ENCODE measurements around the gene SALL2.
A peak's percentile ranks its signal among the peaks of the same experiment; 100 is the strongest.

SALL2 gene

DNA sequence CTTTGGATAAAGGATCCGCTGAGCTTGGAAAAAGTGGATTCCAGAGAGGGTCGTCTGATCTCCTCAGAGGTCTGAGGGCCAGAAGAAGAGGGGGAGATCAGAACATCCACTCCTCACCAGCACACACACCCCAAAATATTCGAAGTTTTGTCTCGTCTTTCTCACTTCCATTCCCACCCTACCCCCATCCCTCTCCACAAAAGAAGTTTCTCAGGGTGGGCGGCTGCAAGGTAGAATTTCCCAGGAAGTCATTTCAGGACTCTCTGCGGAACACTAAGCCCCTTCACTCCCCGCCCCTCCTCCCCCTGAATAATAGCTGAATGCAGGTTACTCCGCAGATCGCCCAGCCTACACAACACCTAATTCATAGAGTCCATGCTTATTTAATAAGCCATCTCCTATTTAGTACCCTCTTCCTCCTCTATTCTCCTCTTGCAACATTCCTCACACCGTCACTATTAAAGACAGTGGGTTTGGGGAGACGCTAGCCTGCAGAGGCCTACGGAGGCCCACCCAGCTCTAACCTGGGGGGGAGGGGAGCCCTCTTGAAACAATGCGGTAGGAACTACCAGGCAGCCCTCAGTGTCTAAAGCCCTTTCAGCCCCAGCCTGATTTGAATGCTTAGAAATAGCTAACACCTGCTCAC is 649 bp upstream of the SALL2 start:
- no peak for DNase-seq

DNA sequence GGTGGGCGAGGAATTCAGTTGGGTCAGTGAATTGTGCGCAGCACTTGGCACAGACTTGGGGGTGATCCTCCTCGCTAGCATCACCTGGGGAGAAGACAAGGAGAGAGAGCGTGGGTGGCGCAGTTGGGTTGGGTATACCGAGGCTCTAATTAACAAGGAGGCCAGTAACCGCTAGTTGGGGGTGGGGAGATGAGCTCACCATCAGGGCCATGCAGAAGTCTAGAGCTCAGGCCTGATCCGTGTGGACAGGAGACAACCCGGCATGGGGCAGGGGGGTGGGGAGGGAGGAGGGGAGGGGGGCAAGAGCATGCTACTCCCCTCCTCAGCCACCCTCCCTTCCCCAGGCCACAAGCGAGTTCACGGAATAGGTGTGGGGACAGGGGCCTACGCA is 580 bp downstream of the SALL2 start:
- no peak for DNase-seq

DNA sequence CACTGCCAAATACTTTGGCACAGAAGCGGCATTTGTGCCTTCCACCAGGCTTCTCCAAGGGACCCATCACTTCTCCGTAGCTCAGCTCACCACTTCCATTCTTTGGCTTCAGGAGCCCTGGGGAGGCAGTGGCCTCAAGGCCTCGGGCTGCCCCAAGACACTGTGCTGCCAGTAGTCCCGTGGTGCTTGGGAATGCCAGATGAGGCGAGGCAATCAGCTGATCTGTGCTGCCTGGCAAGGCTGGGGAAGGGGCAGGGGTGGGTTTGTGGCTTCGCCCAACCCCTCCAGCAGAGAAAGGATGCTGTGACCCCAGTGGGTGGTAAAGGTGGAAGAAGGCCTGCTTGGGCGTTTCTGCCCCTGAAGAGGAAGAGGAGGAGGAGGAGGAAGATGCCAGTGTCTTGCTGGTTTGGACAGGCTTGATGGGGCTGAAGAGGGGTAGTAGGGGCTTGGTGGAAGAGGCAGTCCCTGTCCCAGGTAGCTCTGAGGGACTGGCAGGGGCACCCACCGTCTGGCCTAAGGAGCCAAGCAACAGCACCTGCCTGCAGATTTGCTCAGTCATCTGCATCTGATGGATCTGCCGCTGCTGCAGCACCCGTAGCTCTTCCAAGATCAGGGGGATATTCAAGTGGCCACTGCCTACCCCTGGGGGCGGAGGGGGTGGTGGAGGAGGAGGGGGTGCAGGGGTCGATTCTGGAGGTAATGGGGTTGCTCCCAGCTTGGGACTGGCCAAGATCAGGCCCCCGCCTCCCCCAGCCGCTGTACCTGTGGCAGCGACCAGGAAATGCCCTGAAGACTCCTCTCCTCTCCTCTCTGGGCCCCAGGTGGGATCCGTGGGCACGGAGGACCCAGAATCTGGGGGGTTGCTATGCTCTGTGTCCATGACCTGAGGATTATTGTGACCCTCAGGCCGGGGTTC is 1.3 kb downstream of the SALL2 start:
- DNase-seq: no peak

DNA sequence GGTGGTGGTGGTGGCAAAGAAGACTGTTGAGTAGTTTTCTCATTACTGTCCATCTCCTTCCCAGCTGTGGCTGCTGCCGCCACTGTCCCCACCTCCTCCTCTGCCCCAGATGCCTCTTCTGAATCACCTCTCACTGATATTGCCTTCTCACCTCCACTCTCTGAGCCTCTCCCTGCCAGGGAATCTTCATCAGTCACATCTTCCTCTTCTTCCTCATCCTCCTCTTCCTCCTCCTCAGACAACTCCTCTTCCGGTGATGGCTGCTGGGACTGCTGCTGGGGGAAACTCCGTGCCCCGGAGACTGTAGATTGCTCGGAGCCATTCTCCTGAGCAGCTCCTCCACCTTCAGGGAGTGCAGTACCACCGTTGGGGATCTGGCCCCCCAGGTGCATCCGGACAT is 2.9 kb downstream of the SALL2 start:
- DNase-seq: no peak

DNA sequence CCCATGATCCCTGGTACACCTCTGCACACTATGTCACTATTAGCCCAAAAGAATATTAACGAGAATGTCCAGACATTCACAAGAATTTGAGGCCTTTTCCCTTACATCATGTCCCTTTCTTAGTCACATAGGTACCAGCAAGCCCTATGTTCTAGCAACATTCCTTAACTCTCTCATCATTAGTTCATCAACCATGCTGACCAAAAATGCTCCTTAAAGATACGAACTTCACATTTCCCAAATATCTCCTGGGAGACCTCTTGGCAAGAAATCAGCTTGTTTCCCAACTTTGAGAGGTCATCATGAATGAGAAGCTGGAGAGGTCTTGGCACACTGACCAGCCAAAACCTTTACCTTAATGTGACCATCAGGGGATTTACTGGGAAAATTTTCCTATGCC is 4.6 kb downstream of the SALL2 start:
- DNase-seq: no peak

DNA sequence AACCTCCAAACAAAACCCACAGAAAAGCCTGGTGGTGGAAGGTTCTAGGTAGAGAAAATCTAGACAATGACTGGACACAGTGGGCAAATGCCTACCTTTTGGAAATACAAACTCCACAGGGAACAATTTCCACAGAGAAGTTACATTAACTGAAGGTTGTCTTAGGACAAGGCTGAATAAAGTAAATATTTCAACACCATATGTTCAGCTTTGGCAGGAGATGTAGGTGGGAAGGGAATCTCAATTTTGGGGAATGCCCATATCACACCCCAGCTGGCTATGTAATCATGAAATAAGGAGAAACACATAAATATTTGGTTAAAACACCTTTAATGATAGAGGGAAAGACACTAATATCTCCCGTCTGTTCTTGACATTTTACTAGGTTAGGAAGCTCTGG is 5.4 kb downstream of the SALL2 start:
- no peak for DNase-seq

DNA sequence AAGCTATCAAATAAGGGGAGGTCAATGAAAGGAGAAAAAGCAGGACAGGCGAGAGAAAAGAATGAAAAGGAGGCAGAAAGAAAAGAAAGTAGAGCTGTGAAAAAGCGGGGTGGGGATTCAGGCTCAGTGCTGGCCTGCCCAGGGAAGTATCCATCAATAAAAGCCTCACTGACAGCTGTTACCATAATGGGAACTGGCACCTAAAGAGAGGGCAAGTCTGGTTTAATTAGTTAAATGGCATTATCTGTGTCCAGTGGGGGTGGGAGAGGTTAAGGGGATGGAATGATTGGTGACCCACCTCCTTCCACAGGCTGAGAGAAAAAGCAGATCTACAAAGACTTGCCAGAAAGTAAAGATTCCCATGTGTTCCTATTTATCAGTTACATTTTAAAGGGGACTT is 7.4 kb downstream of the SALL2 start:
- DNase-seq: no peak

DNA sequence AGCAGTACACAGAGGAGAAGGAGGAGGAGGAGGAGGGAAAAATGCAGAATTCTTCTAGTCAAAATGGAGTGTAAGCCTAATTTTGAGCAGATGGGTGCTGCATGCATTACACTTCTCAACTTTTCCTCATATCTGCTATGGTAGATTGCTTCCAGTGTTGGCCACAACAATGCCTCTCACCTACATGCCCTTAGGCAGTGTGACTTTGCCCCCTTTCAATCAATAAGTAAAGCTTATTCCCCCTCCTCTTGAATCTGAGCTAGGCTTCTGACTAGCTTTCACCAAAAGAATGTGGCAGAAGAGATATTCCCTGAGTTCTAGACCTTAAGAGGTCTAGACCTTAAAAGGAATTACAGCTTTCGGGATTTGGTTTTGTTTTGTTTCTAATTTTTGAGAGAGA is 11.8 kb downstream of the SALL2 start:
- DNase-seq: no peak

DNA sequence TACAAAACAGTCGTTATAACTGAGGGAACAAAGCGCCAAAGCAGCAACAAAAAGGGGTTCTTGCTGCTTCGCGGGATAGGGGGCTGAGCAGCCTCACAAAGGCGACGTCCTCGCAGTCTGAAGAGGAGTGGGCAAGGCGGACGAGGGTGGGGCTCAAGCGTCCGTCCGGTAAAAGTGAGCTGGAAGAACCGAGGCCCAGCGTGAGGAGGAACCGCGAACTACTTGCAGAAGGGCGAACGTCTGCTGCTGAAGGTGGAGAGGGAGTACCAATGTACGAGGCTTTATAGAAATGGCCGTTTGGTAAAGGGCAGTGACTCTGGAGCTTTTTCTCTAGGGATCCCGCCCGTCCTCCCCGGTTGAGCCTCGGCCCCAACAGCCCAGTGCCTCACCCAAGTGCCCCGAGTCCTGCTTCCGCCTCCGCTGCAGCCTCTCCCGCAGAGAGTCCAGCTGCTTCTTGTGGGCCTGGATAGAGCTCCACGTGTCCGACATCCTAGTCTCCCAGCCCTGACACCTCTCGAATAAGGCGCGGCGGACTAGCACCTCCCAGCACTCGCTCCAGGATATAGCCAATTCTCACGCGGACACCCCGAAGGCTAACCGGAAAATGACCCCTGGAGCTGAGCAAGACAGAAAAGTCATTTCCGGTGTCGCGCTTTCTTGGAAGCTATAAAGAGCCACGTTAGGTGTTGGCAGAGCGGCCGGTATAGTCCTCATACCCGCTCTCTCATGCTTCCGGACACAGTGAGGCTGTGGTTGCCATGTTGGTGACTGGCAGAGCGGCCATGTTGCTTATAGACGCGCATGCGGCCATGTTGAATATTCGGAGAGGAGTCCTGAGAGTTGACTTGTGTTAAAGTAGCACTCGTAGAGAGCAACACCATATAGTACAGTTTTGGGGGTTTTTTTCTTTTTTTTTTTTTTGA is 15.2 kb downstream of the SALL2 start, which contains the start of gene METTL3:
Gene METTL3, minus strand, starts transcription at position 606 of the 923 bp plus-strand sequence. Its CDS starts 117 bp downstream, at position 489.
- peak; percentile 97 for DNase-seq

DNA sequence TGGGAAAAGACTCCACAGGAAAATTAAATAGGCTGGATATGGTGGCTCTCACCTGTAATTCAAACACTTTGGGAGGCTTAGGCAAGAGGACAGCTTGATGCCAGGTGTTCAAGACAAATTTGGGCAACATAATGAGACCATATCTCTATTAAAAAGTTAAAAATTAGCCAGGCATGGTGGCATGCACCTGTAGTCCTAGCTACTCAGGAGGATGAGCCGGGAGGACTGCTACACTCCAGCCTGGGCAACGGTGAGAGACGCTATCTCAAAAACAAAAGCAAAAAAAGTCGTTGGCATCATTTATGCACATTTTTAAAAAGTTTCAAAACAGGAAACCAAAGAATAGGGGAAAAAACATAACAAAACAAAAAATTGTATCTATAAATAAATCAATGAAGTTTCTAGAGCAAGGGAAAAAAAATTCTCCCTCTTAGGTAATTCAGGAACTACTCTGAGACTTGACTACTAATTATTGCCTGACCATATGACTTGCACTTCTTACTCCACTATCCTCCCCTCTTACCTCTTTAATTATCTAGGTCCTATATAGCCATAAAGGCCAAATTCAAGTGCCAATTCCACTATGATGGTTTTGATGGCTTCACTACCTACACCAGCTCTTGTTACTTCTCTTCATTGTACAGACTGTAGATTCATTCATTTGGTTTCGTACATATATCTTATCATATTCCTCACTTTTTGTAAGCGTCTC is 16.6 kb downstream of the SALL2 start:
- no peak for DNase-seq

DNA sequence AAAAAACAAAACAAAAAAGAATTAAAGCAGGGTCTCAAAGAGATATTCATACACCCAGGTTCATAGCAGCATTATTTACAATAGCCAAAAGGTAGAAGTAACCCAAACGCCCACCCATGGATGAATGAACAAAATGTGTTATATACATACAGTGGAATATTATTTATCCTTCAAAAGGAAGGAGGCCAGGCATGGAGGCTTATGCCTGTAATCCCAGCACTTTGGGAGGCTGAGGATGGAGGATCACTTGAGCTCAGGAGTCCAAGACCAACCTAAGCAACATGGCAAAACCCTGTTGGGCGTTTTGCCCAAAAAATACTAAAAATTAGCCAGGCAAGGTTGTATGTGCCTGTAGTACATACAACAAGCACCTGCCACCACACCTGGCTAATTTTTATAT is 19.6 kb downstream of the SALL2 start:
- no peak for DNase-seq

DNA sequence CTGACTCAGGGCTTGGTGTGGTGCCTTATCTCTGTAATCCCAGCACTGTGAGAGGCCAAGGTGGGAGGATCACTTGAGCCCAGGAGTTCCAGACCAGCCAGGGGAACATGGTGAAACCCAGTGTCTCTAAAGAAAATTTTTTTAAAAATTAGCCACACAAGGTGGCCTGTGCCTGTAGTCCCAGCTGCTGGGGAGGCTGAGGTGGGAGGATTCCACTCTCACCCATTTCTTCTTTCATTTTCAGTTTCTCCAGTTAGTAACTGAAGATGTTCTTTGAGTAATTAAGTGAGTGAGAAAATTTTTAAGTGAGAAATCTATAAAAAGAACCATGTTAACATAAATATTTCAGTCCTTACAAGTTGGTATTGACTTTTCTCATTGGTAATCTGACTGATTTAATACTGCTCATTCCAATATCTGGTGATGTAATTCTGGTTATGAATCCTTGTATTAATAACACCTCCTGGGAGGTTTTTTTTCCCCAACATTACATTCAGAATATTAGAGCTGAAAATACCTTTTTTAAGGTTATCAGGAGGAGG is 21.1 kb downstream of the SALL2 start:
- DNase-seq: peak; percentile 45

DNA sequence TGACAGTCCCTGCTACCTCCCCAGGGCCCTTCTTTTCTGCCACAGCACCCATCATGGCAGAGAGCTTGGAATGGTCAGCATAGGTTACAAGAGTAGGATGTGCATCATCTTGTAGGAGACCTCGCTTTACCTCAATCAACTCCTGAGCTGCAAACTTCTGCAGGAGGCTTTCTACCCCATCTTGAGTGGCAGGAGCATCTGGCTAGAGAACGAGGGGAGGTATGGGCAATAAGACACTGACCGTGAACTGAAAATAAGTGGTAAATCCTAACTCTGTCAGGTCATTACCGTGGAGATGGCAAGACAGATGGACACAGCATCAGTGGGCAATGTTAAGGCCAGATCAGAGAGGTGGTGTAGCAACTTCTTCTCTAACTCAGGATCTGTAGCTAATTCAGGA is 22.8 kb downstream of the SALL2 start:
- DNase-seq: no peak

DNA sequence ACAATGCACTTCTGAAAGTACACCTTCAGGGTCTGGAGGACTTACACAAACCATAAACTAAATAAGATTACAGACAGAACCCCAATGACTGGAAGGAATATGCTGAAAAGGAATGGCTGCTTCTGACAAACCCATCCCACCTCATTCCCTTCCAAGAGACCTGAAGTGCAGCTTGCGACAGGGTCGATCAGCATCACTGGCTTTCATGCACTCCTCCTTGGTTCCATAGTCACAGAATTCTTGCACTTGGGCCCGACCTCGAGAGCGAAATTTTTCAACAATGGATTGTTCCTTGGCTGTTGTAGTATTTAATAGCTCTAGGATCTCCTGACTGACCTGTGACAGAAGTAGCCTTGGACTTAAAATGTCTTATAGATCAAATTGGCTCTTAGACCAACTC is 24.6 kb downstream of the SALL2 start:
- no peak for DNase-seq

DNA sequence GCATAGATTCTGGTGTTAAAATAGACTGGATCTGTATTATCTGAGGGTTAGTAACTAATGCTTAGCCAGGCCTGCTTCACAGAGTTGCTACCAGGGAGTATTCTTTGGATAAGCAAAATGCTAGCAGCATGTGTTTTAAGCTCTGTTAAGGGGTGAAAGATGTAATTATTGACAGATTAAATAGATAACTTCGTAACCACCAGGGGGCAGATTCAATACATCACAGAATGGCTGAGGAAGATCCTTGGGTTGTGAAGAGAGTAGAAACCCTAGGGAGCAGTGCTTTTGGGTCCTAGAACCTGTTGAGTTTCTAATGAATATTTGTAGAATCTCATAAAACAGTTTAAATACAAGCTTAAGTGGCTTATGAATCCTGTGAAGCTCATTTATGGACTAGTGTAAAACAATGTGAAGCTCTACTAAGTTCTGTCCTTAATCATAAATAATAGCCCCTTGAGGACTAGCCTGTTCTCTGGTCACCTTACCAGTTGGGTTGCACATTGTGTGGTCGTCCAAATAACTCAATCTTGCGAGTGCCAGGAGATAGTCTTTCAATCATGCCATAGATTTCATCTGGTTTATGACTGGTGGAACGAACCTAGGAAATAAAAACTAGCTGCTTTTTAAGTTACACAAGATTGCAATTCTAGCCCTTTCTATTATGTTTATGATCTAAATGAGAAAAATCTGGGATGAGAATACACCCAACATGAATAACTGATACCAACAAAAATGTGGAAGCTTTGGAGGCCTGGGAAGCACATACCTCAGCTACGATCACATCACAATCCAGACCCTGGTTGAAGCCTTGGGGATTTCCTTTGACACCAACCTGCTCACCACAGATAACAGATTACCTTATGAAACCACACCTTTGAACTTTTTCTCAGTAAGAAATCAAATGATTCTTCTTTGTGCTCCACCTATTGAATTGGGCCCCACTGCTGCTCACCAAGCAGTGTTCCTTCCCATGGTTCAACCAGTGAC is 27.3 kb downstream of the SALL2 start:
- DNase-seq: peak; percentile 47

DNA sequence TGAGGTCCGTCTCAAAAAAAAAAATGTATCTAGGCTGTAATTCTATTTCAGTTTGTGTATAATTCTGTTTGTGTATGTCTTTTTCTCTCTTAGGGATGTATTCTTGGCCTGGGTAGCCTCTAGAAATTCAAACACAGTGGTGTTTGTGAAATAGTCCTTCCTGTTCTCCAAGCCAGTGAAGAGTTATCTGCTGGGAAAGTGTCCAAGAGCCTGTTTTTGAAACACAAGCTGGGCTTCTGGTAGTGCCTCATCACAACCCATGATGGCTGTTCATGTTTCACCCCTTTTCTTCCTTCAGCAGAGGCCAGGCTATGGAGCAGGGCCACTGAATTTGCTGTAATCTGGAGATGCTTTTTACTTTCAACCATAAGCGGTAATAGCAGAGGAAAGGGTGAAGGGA is 29.7 kb downstream of the SALL2 start:
- no peak for DNase-seq

DNA sequence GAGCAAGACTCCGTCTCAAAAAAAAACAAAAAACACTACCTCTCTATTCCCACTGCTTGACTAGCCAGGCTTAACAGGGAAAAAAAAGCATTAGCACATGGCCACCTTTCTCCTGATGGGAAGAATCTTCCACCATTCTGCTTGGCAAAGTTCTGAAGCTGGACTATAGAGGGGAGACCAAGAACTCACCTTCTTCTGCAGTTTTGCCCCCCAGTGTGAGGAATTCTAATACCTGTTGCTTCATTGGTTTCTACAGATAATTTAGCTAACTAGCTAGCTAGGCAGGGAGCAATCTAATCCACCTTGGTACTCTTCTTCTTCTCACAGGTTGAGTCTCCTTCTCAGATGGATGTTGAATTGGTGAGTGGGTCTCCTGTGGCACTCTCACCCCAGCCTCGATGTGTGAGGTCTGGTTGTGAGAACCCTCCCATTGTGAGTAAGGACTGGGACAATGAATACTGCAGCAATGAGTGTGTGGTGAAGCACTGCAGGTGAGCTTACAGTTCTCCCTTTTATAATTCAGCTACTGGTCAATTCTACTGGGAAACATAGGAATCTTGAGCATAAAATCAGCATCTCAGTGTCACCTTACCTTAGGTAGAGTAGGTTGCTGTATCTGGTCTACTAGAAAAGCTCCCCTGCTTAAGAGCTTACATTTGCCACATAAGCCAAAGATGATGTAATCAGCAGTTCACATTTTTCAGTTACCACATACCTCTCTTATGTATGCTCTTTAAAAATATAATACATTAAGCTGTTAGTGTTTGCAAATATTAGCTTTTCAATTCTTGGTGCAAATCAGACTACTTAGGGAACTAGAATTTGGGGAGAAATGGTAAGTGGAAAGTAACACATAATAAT is 31.0 kb downstream of the SALL2 start:
- DNase-seq: no peak

DNA sequence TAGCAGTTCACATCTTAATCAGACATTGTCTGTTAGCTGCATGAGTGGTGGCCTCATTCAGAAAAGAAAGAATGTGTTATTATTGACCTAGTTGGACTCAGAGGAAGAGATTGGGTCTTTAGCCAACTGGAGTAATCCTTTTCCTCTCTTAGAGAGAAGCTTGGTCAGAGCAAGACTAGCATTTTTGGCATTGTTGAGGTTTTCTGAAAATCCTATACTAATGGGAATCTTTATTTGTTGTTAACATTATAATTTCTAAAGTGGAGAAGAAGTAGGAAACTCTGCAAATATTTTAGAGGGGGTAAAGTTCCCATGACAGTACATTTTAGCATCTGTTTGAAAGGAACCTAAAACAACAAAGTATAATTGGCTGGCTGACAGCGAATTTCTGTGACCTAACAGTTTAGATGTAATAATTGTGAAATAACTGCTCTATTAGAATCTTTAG is 39.5 kb downstream of the SALL2 start:
- peak; percentile 28 for DNase-seq

DNA sequence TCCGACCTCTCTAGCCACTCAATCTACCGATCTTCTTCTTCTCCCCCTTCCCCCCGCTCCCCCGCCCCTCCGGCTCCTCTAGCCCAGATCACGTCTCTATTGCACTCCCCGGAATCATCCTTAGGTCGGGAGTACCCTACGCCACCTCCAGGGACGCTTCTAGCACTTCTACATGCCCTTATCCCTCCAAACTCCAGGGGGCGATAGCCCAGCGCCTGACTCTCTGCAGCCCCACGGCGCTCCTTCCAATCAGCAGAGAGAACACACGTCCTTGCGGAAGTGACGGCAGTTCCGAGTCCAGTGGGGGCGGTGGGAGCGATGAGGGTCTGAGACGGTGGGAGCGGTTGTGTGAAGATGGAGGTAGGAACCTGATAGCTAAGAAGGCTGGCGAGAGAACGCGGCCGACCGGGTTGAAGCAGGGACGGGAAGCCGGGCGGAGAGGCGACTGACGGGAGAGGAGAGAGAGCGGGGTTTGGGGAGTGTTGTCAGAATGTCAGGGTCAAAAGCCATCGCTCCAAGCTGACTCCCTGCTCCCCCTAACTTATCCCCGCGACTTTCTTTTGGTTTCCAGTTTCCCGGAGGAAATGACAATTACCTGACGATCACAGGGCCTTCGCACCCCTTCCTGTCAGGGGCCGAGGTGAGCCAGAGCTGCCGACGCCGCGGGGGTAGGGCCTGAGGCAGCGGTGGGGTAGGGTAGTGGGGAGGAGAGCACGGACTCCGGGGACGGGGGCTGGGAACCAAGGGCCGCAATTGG is 49.0 kb downstream of the SALL2 start, which contains the start of the genes RAB2B and TOX4:
Gene RAB2B, minus strand, starts transcription at position 35 of the 757 bp plus-strand sequence. CDS start 87 bp downstream, outside the sequence.
Gene TOX4, plus strand, starts transcription at position 271 of the 757 bp plus-strand sequence. Its CDS starts 84 bp downstream, at position 355.
- peak; percentile 98 for DNase-seq

Data from activated CD4-positive, alpha-beta T cell treated with anti-CD3 and anti-CD28 coated beads, Interleukin-10, Interleukin-2, amounts not matched to agents 100 ng/mL and 50 ng/mL, durations not matched to agents 16 hours and 8 hours (primary cell).